Measurements from ENCODE around the gene EFHD1.

The EFHD1 gene

GRCh38 chr2:232697059-232697806 is 63.8 kb downstream of the EFHD1 start, which contains the start of gene GIGYF2:
Gene GIGYF2 (plus strand): TSS chr2:232697331. CDS start chr2:232735198, 37,867 bp downstream.
- in situ Hi-C loops (cut with MboI; ENCODE audit: low sequenced_read_pairs, unreplicated experiment): no loop called here
- peak; percentile 99 for DNase-seq (ENCODE audit: low spot score)
- no peak for TF ChIP-seq CTCF (IDR thresholded peaks at IDR 0.05; ENCODE audit: borderline replicate concordance, control extremely low read depth, extremely low read depth, insufficient read depth, missing control alignments)

DNA sequence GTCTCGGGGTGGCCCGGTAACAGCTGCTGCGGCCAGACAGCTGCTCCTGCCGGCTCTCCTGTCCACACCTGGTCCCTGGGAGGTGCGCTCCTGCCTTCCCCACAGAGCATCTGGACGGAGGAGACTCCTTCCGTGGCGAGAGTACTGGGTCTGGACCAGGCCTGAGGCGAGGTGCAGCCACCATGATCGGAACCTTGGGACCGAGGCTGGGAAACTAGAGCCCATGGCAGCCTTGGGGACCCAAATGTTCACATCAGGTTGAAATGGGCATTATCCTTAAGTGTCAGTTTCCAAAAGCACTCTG is 64.4 kb downstream of the EFHD1 start:
- no peak for TF ChIP-seq CTCF (IDR thresholded peaks at IDR 0.05; ENCODE audit: borderline replicate concordance, control extremely low read depth, extremely low read depth, insufficient read depth, missing control alignments)
- in situ Hi-C loops (cut with MboI; ENCODE audit: low sequenced_read_pairs, unreplicated experiment): no loop called here
- DNase-seq (ENCODE audit: low spot score): no peak

GRCh38 chr2:232698556-232699091 is 65.2 kb downstream of the EFHD1 start:
- in situ Hi-C loops (cut with MboI; ENCODE audit: low sequenced_read_pairs, unreplicated experiment): no loop called here
- no peak for TF ChIP-seq CTCF (IDR thresholded peaks at IDR 0.05; ENCODE audit: borderline replicate concordance, control extremely low read depth, extremely low read depth, insufficient read depth, missing control alignments)
- no peak for DNase-seq (ENCODE audit: low spot score)

- no peak for TF ChIP-seq CTCF (IDR thresholded peaks at IDR 0.05; ENCODE audit: borderline replicate concordance, control extremely low read depth, extremely low read depth, insufficient read depth, missing control alignments)
- in situ Hi-C loops (cut with MboI; ENCODE audit: low sequenced_read_pairs, unreplicated experiment): no loop called here
- no peak for DNase-seq (ENCODE audit: low spot score)
Measured at GRCh38 chr2:232699110-232699509, 65.7 kb downstream of the EFHD1 start.

DNA sequence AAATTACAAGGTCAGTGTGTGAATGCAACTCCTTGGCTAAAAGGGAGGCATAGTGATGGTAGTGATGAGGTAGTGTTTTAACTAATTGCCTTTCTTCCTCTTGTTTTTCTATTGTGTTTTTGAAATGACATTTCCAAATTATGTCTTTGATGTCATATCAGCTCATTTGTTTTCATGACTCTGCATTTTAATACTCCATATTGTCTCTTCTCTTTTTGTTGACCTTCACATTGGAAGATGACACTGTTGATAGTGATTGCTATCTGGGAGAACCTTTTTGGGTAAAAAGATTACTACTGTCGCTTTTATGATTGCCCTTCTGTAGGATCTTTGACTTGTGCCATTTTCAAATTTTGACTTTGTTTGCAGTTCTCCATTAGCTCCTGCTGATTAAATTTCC is 66.8 kb downstream of the EFHD1 start:
- no peak for TF ChIP-seq CTCF (IDR thresholded peaks at IDR 0.05; ENCODE audit: borderline replicate concordance, control extremely low read depth, extremely low read depth, insufficient read depth, missing control alignments)
- in situ Hi-C loops (cut with MboI; ENCODE audit: low sequenced_read_pairs, unreplicated experiment): no loop called here

DNA sequence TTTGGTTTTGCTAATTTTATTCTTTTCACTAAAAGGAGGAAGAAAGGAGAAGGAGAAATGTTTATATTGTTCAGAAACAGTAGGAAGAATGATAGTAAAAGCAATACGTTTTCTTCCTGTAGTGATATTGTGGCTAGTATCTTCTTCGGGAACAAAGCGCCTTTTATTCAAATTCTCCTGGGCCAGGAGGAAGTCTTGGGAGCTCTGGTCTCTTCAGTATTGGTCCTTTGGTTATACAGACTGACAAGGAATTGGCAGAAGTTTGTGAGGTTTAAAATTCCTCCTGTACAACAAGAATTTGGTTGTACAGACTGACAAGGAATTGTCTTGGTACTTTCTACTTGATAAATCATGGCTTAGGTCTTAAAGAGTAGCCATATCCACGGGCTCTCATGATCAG is 73.7 kb downstream of the EFHD1 start:
- DNase-seq (ENCODE audit: low spot score): no peak
- in situ Hi-C loops (cut with MboI; ENCODE audit: low sequenced_read_pairs, unreplicated experiment): no loop called here
- TF ChIP-seq CTCF (IDR thresholded peaks at IDR 0.05; ENCODE audit: borderline replicate concordance, control extremely low read depth, extremely low read depth, insufficient read depth, missing control alignments): no peak

More for the DNA sequence above, 66.8 kb downstream of the EFHD1 start:
- no peak for DNase-seq (ENCODE audit: low spot score)
